Psoas muscle (tissue), 8 donors: ENCODE measurements around the gene TMEM151A. TPM values are rescaled to one million over a fixed set of nuclear protein-coding genes. Genes with fewer than 3 reads are reported as not detected.

Experiments
- ATAC-seq, 4 donors: fragments of 200-7000 bp; cut with Tn5 transposase; one replicate each; pipeline ENCODE4 v1.9.1; 2020; ENCODE audit warnings: moderate library complexity in 3 of 4, mild to moderate bottlenecking in 2 of 4
- DNase-seq, 2 donors: peaks; one replicate each; pipeline ENCODE4 v3.0.0-alpha.2; 2020
- H3K27ac ChIP-seq: fragments of 200-600 bp; one replicate; pipeline ENCODE4 v1.8.0; 2022
- H3K27me3 ChIP-seq, 3 donors: fragments of 200-600 bp in 1 of 3; one replicate each; pipeline versions ENCODE4 v1.6.1 to v1.8.0; 2013 to 2022; ENCODE audit warnings: low read length in 2 of 3, mild to moderate bottlenecking in 2 of 3, moderate library complexity in 1 of 3; ENCODE audit not compliant: insufficient read depth in 3 of 3
- H3K36me3 ChIP-seq, 2 donors: fragments of 200-600 bp in 1 of 2; one replicate each; pipeline versions ENCODE4 v1.6.1 to v1.8.0; 2013 to 2022; ENCODE audit warnings: low read depth in 1 of 2, mild to moderate bottlenecking in 1 of 2, moderate library complexity in 1 of 2; ENCODE audit not compliant: insufficient read depth in 1 of 2
- H3K4me1 ChIP-seq: fragments of 200-600 bp; one replicate; pipeline ENCODE4 v1.8.0; 2022
- H3K4me3 ChIP-seq: fragments of 200-600 bp; one replicate; pipeline ENCODE4 v1.8.0; 2022; ENCODE audit warnings: mild to moderate bottlenecking
- H3K9me3 ChIP-seq: fragments of 200-600 bp; one replicate; pipeline ENCODE4 v1.8.0; 2022
- CTCF ChIP-seq: fragments of 200-600 bp; IDR thresholded peaks from one replicate; pipeline ENCODE4 v1.8.0; 2022; ENCODE audit warnings: antibody characterized with exemption
- WGBS, 3 donors: extraction: QIAGEN DNeasy Blood & Tissue Kit; methylation state at CpG; one replicate each; pipeline versions ENCODE4 v1.1.6 to v1.1.7; 2013; 5-methylcytosine and 5-hydroxymethylcytosine counted together
- intact Hi-C, 2 donors: fragments of 100-400 bp; cut with DNase I; formaldehyde crosslinking; loops; one replicate each; pipeline versions ENCODE4 v1.11.0 to v1.14.2; 2022
- polyA plus RNA-seq, 3 donors: library from polyadenylated mRNA; stranded (reverse); fragments of 200-250 nt; gene quantifications; one replicate each; pipeline ENCODE4 v1.2.3, GENCODE V29; 2013
- total RNA-seq, 4 donors: library from RNA; stranded (reverse); fragmentation: NEBNext Ultra II Directional in 2 of 4; extraction: Animal tissue kit (Norgen Biotek cat#: 25700) in 2 of 4; gene quantifications; one replicate each; pipeline versions ENCODE4 v1.2.1 to v1.2.4, GENCODE V29; 2021 to 2023
- donor health status: healthy with polysubstance abuse.
- donor health status: DM: no; HTN: no; CAD: no; lungs with moderate emphysema.
- donor health status: Bipolar disorder and iron deficiency.
- donor health status: healthy.
- donor health status: DM: yes; HTN: yes; CAD: no.
- donor health status: DM: no; HTN: no; CAD: no.
- donor health status: DM: no; HTN: no; CAD: no.
- donor health status: DM: yes; HTN: yes; CAD: no.

The TMEM151A gene
- total and polyA plus RNA-seq, 7 donors, result 0.04 to 0.05 TPM; not detected in 5

- Histone ChIP-seq H3K27me3 (no peaks in the 10 kb centered on the region), H3K36me3 (peaks cover 0 to 56% of the 10 kb centered on the region in 2 donors), H3K4me1 (peaks cover 36% of the 10 kb centered on the region), H3K4me3 (no peak overlapping the region), H3K27ac (no peak overlapping the region), H3K9me3 (no peaks in the 10 kb centered on the region)
- intact Hi-C loops, result no loop called here
- 81 to 82% (median 81%) methylated on average over 14 of the region's 14 CpGs for WGBS, 3 donors
- TF ChIP-seq CTCF, result no peak
- DNase-seq, result peak in 1 of 2 donors; percentile 30
- no peak for ATAC-seq
Measured at GRCh38 chr11:66339686-66340483, 48.2 kb downstream of the TMEM151A start.

GRCh38 chr11:66340596-66341501, 49.2 kb downstream of the TMEM151A start:
- intact Hi-C loops, result no loop called here

GRCh38 chr11:66341502-66342126, 49.9 kb downstream of the TMEM151A start:
- H3K9me3 ChIP-seq, result no peaks in the 10 kb centered on the region
- H3K4me1 ChIP-seq, result peaks cover 33% of the 10 kb centered on the region
- no peaks in the 10 kb centered on the region for H3K27me3 ChIP-seq
- no peak for TF ChIP-seq CTCF
- peak in 1 of 2 donors; percentile 44 for DNase-seq
- no peak overlapping the region for H3K4me3 ChIP-seq
- peaks cover 0 to 56% of the 10 kb centered on the region in 2 donors for H3K36me3 ChIP-seq
- WGBS, 3 donors, result 92 to 96% (median 94%) methylated on average over 21 of the region's 21 CpGs
- intact Hi-C loops, result no loop called here
- ATAC-seq, result no peak
- no peak overlapping the region for H3K27ac ChIP-seq

More at GRCh38 chr11:66340596-66341501, 49.2 kb downstream of the TMEM151A start:
- H3K36me3 ChIP-seq, result peaks cover 0 to 56% of the 10 kb centered on the region in 2 donors
- peaks cover 35% of the 10 kb centered on the region for H3K4me1 ChIP-seq
- no peaks in the 10 kb centered on the region for H3K9me3 ChIP-seq
- no peak overlapping the region for H3K4me3 ChIP-seq
- H3K27me3 ChIP-seq, result no peaks in the 10 kb centered on the region
- no peak for TF ChIP-seq CTCF
- H3K27ac ChIP-seq, result no peak overlapping the region
- 93 to 94% (median 93%) methylated on average over 24 to 28 of the region's 28 CpGs for WGBS, 3 donors
- ATAC-seq (no peak), DNase-seq (peak in 1 of 2 donors; percentile 49)

GRCh38 chr11:66343176-66343575, 51.5 kb downstream of the TMEM151A start:
- Histone ChIP-seq H3K9me3 (no peaks in the 10 kb centered on the region), H3K27me3 (no peaks in the 10 kb centered on the region), H3K27ac (no peak overlapping the region), H3K36me3 (peaks cover 0 to 46% of the 10 kb centered on the region in 2 donors), H3K4me3 (no peak overlapping the region), H3K4me1 (peaks cover 27% of the 10 kb centered on the region)
- no peak for TF ChIP-seq CTCF
- intact Hi-C loops, result no loop called here
- DNase-seq (peak; percentile 3 to 5), ATAC-seq (no peak)
- WGBS, 3 donors, result 85 to 87% (median 87%) methylated on average over 8 of the region's 8 CpGs
